ENCODE results near the gene RRP7A.
A peak's percentile ranks its signal among the peaks of the same experiment; 100 is the strongest.
"Not testable (repeated sequence)": the region's sequence is repeated elsewhere in the genome, so short reads cannot be mapped to it uniquely, and the experiment has no call there.

The RRP7A gene

GRCh38 chr22:42548597-42549330, 29.2 kb upstream of the RRP7A start:
- Histone ChIP-seq H3K27me3 (ENCODE audit: insufficient read depth, insufficient read length) (peaks cover 5% of the 10 kb centered on the region), H3K36me3 (ENCODE audit: insufficient read depth, insufficient read length, low read length) (no peaks in the 10 kb centered on the region), H3K9ac (ENCODE audit: insufficient read length, low read depth) (no peak overlapping the region), H3K4me1 (ENCODE audit: insufficient read depth, insufficient read length) (peaks cover 9% of the 10 kb centered on the region), H3K4me3 (ENCODE audit: insufficient read length, low read depth) (no peak overlapping the region), H3K9me3 (ENCODE audit: insufficient read depth, low read length) (peaks cover 6% of the 10 kb centered on the region; the same call in 1 of the 2 replicates)
- TF ChIP-seq ZNF274 (IDR thresholded peaks at IDR 0.05; ENCODE audit: low read depth, low read length), result no peak
- TF ChIP-seq YY1 (IDR thresholded peaks at IDR 0.05; ENCODE audit: insufficient read depth, insufficient read length), result no peak
- no peak for TF ChIP-seq SUZ12 (IDR thresholded peaks at IDR 0.05; ENCODE audit: extremely low read depth, insufficient read depth, insufficient read length)
- peak; percentile 44 for DNase-seq (ENCODE audit: low read depth, low spot score)

GRCh38 chr22:42548126-42548525, 28.5 kb upstream of the RRP7A start:
- H3K9me3 ChIP-seq (ENCODE audit: insufficient read depth, low read length); H3K4me3 ChIP-seq (ENCODE audit: insufficient read length, low read depth); DNase-seq (ENCODE audit: low read depth, low spot score): not testable (repeated sequence)

DNA sequence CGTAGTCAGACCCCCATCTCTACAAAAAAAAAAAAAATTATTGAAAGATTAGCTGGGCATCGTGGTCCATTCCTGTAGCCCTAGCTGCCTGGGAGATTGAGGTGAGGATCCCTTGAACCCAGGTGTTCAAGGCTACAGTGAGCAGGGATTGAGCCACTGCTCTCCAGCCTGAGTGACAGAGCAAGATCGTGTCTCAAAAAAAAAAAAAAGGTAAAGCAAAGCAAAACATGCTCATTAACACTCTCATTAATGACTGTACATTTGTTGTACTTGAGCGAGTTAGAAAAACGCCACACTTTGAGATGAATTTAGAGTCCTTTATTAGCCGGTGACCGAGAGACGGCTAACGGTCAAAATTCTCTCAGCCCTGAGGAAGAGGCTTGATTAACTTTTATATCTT, 28.0 kb upstream of the RRP7A start:
- Histone ChIP-seq H3K36me3 (ENCODE audit: insufficient read depth, insufficient read length, low read length) (no peaks in the 10 kb centered on the region), H3K9ac (ENCODE audit: insufficient read length, low read depth) (no peak overlapping the region), H3K27me3 (ENCODE audit: insufficient read depth, insufficient read length) (peaks cover 5% of the 10 kb centered on the region), H3K4me1 (ENCODE audit: insufficient read depth, insufficient read length) (peaks cover 9% of the 10 kb centered on the region), H3K9me3 (ENCODE audit: insufficient read depth, low read length) (peaks cover 6% of the 10 kb centered on the region; the same call in 1 of the 2 replicates), H3K4me3 (ENCODE audit: insufficient read length, low read depth) (no peak overlapping the region)
- no peak for DNase-seq (ENCODE audit: low read depth, low spot score)
- no peak for TF ChIP-seq SUZ12 (IDR thresholded peaks at IDR 0.05; ENCODE audit: extremely low read depth, insufficient read depth, insufficient read length)
- TF ChIP-seq YY1 (IDR thresholded peaks at IDR 0.05; ENCODE audit: insufficient read depth, insufficient read length), result no peak
- no peak for TF ChIP-seq ZNF274 (IDR thresholded peaks at IDR 0.05; ENCODE audit: low read depth, low read length)

More at GRCh38 chr22:42548126-42548525, 28.5 kb upstream of the RRP7A start:
- H3K27me3 ChIP-seq (ENCODE audit: insufficient read depth, insufficient read length); H3K9ac ChIP-seq (ENCODE audit: insufficient read length, low read depth); H3K36me3 ChIP-seq (ENCODE audit: insufficient read depth, insufficient read length, low read length); H3K4me1 ChIP-seq (ENCODE audit: insufficient read depth, insufficient read length): not testable (repeated sequence)

- Histone ChIP-seq H3K4me3 (ENCODE audit: insufficient read length, low read depth) (no peak overlapping the region), H3K9me3 (ENCODE audit: insufficient read depth, low read length) (no peaks in the 10 kb centered on the region), H3K36me3 (ENCODE audit: insufficient read depth, insufficient read length, low read length) (no peaks in the 10 kb centered on the region), H3K27me3 (ENCODE audit: insufficient read depth, insufficient read length) (no peaks in the 10 kb centered on the region), H3K4me1 (ENCODE audit: insufficient read depth, insufficient read length) (peaks cover 4% of the 10 kb centered on the region), H3K9ac (ENCODE audit: insufficient read length, low read depth) (no peak overlapping the region)
- DNase-seq (ENCODE audit: low read depth, low spot score), result no peak
- TF ChIP-seq SUZ12 (IDR thresholded peaks at IDR 0.05; ENCODE audit: extremely low read depth, insufficient read depth, insufficient read length) (no peak), YY1 (IDR thresholded peaks at IDR 0.05; ENCODE audit: insufficient read depth, insufficient read length) (no peak), ZNF274 (IDR thresholded peaks at IDR 0.05; ENCODE audit: low read depth, low read length) (no peak)
Measured at GRCh38 chr22:42544686-42545085, 25.1 kb upstream of the RRP7A start.

DNA sequence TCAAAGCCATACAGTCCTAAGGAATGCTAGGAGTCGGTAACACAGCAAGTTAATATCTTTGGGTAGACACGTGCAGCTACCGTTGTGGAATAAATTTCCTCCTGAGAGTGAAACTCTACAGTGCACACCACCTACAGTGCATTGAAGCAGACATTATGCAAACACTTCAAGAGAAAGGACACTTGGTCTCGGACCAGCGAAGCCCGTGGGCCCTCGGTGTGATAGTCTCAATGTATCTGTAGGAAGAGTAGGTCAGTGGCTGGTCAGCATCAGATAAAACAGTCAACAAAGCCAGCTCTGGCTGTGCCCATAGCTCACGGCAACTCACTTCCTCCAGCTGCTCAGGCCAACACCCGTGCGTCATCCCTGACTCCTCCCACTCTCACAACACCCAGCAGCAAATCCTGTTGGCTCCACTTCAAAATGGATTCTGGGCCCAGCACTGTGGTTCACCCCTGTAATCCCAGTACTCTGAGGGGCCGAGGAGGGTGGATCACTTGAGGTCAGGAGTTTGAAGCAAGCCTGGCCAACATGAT, 19.7 kb upstream of the RRP7A start:
- DNase-seq (ENCODE audit: low read depth, low spot score); H3K36me3 ChIP-seq (ENCODE audit: insufficient read depth, insufficient read length, low read length); H3K9me3 ChIP-seq (ENCODE audit: insufficient read depth, low read length); H3K9ac ChIP-seq (ENCODE audit: insufficient read length, low read depth); H3K4me1 ChIP-seq (ENCODE audit: insufficient read depth, insufficient read length); H3K4me3 ChIP-seq (ENCODE audit: insufficient read length, low read depth); H3K27me3 ChIP-seq (ENCODE audit: insufficient read depth, insufficient read length): not testable (repeated sequence)

GRCh38 chr22:42537199-42537831, 17.7 kb upstream of the RRP7A start:
- H3K4me3 ChIP-seq (ENCODE audit: insufficient read length, low read depth); DNase-seq (ENCODE audit: low read depth, low spot score); H3K36me3 ChIP-seq (ENCODE audit: insufficient read depth, insufficient read length, low read length); H3K9me3 ChIP-seq (ENCODE audit: insufficient read depth, low read length); H3K27me3 ChIP-seq (ENCODE audit: insufficient read depth, insufficient read length); H3K9ac ChIP-seq (ENCODE audit: insufficient read length, low read depth); H3K4me1 ChIP-seq (ENCODE audit: insufficient read depth, insufficient read length): not testable (repeated sequence)

DNA sequence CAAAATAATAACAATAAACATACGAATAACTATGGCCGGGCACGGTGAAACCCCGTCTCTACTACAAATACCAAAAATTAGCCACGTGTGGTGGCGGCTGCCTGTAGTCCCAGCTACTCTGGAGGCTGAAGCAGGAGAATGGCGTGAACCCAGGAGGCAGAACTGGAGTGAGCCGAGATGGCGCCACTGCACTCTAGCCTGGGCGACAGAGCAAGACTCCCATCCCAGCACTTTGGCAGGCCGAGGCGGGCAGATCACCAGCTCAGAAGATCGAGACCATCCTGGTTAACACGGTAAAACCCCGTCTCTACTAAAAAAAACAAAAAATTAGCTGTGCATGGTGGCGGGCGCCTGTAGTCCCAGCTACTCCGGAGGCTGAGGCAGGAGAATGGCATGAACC, 17.0 kb upstream of the RRP7A start:
- not testable (repeated sequence) for H3K36me3 ChIP-seq (ENCODE audit: insufficient read depth, insufficient read length, low read length); H3K4me3 ChIP-seq (ENCODE audit: insufficient read length, low read depth); H3K4me1 ChIP-seq (ENCODE audit: insufficient read depth, insufficient read length); H3K9ac ChIP-seq (ENCODE audit: insufficient read length, low read depth); DNase-seq (ENCODE audit: low read depth, low spot score); H3K27me3 ChIP-seq (ENCODE audit: insufficient read depth, insufficient read length); H3K9me3 ChIP-seq (ENCODE audit: insufficient read depth, low read length)

DNA sequence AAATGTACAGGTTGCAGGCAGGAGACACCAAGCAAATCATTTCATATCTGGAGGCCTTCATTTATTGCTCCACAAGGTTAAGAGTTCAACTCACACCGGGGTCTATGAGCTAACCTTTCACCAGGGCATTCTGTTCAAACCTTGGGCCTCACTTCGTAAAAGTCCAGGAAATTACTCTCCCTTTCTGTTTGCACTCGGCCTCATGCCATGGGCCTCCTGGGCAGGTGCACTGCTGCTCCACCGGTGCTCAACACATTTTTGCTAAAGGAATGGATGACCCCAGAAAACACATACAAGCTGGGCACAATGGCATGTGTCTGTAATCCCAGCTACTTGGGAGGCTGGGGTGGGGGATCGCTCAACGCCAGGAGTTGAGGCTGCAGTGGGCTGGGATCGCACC, 16.6 kb upstream of the RRP7A start:
- no peaks in the 10 kb centered on the region for H3K27me3 ChIP-seq (ENCODE audit: insufficient read depth, insufficient read length)
- no peaks in the 10 kb centered on the region for H3K9me3 ChIP-seq (ENCODE audit: insufficient read depth, low read length)
- H3K4me1 ChIP-seq (ENCODE audit: insufficient read depth, insufficient read length), result no peaks in the 10 kb centered on the region
- H3K4me3 ChIP-seq (ENCODE audit: insufficient read length, low read depth), result no peak overlapping the region
- no peak for DNase-seq (ENCODE audit: low read depth, low spot score)
- no peak overlapping the region for H3K9ac ChIP-seq (ENCODE audit: insufficient read length, low read depth)
- no peak for TF ChIP-seq SUZ12 (IDR thresholded peaks at IDR 0.05; ENCODE audit: extremely low read depth, insufficient read depth, insufficient read length)
- H3K36me3 ChIP-seq (ENCODE audit: insufficient read depth, insufficient read length, low read length), result no peaks in the 10 kb centered on the region

GRCh38 chr22:42535082-42535731, 15.6 kb upstream of the RRP7A start:
- not testable (repeated sequence) for DNase-seq (ENCODE audit: low read depth, low spot score); H3K4me1 ChIP-seq (ENCODE audit: insufficient read depth, insufficient read length); H3K27me3 ChIP-seq (ENCODE audit: insufficient read depth, insufficient read length); H3K4me3 ChIP-seq (ENCODE audit: insufficient read length, low read depth); H3K9ac ChIP-seq (ENCODE audit: insufficient read length, low read depth); H3K36me3 ChIP-seq (ENCODE audit: insufficient read depth, insufficient read length, low read length); H3K9me3 ChIP-seq (ENCODE audit: insufficient read depth, low read length)

All from NT2/D1 (cell line).